Muscle of leg (tissue), 11 donors: ENCODE results near the gene CDCA3. TPM values are rescaled to one million over a fixed set of nuclear protein-coding genes. Genes with fewer than 3 reads are reported as not detected.

Experiments used
- DNase-seq: peaks from one replicate; pipeline ENCODE4 v3.0.0; 2013
- H3K27ac ChIP-seq: one replicate; pipeline ENCODE4 v1.5.1; 2013; ENCODE audit warnings: mild to moderate bottlenecking, low read length, control low read depth
- H3K27me3 ChIP-seq: one replicate; pipeline ENCODE4 v1.6.1; 2013; ENCODE audit warnings: low read length; ENCODE audit not compliant: control insufficient read depth, insufficient read depth
- H3K36me3 ChIP-seq: one replicate; pipeline ENCODE4 v1.6.1; 2013; ENCODE audit warnings: low read length; ENCODE audit not compliant: control insufficient read depth, insufficient read depth
- H3K4me1 ChIP-seq: one replicate; pipeline ENCODE4 v1.6.1; 2013; ENCODE audit warnings: low read length; ENCODE audit not compliant: control insufficient read depth, insufficient read depth
- H3K4me3 ChIP-seq: one replicate; pipeline ENCODE4 v1.5.1; 2013; ENCODE audit warnings: low read length, control low read depth
- H3K9me3 ChIP-seq: replicated peaks from 2 replicates; pipeline ENCODE4 v1.6.1; 2013; ENCODE audit warnings: low read depth, low read length; ENCODE audit not compliant: control insufficient read depth
- WGBS: methylation state at CpG from one replicate; pipeline ENCODE4 v1.1.5; 2013; ENCODE audit warnings: missing lambda C conversion rate; ENCODE audit not compliant: insufficient coverage; 5-methylcytosine and 5-hydroxymethylcytosine counted together
- polyA plus RNA-seq, 8 donors: library from polyadenylated mRNA; unstranded; fragments of 120-200 nt; gene quantifications; one replicate each; pipeline versions ENCODE4 v1.2.1 to v1.2.3, GENCODE V29; 2013; ENCODE audit warnings: inconsistent platforms in 1 of 8, low replicate concordance in 1 of 8; ENCODE audit not compliant: insufficient read length in 8 of 8, insufficient read depth in 1 of 8
- total RNA-seq: library from RNA; stranded (reverse); fragments of 120-200 nt; gene quantifications from one replicate; pipeline ENCODE4 v1.2.4, GENCODE V29; 2013

Gene CDCA3
- total and polyA plus RNA-seq, 9 donors, result 14.0 to 27.6 (median 20.1) TPM

- Histone ChIP-seq H3K27ac (no peak overlapping the region), H3K9me3 (no peaks in the 10 kb centered on the region), H3K4me1 (no peaks in the 10 kb centered on the region), H3K27me3 (peaks cover 2% of the 10 kb centered on the region), H3K4me3 (no peak overlapping the region), H3K36me3 (no peaks in the 10 kb centered on the region)
- WGBS, result 75% methylated on average over 10 of the region's 10 CpGs
- DNase-seq, result no peak
These were observed 42.0 kb downstream of the CDCA3 start for GRCh38 chr12:6809056-6809455.

GRCh38 chr12:6807170-6807569, 43.9 kb downstream of the CDCA3 start:
- Histone ChIP-seq H3K27ac (no peak overlapping the region), H3K27me3 (peaks cover 2% of the 10 kb centered on the region), H3K9me3 (no peaks in the 10 kb centered on the region), H3K4me1 (no peaks in the 10 kb centered on the region), H3K4me3 (no peak overlapping the region), H3K36me3 (no peaks in the 10 kb centered on the region)
- WGBS, result no CpG with 5 or more reads among the region's 1 CpG
- DNase-seq, result no peak

GRCh38 chr12:6799147-6799546, 51.9 kb downstream of the CDCA3 start:
- WGBS, result 83% methylated on average over 2 of the region's 5 CpGs
- Histone ChIP-seq H3K9me3 (no peaks in the 10 kb centered on the region), H3K27me3 (peaks cover 3% of the 10 kb centered on the region), H3K36me3 (no peaks in the 10 kb centered on the region), H3K4me1 (no peaks in the 10 kb centered on the region), H3K4me3 (no peak overlapping the region), H3K27ac (no peak overlapping the region)
- DNase-seq, result no peak

Other genes with a start within 250 kb of the CDCA3 start
- gene CHD4, start 243.9 kb downstream of the CDCA3 start, total RNA-seq, result 142 TPM
- gene CHD4, start 243.9 kb downstream of the CDCA3 start, polyA plus RNA-seq, result 100 to 1,000 TPM; 138 to 193 (median 174) TPM
- gene LPAR5, start 215.3 kb downstream of the CDCA3 start, total RNA-seq, result 0.58 TPM
- gene LPAR5, start 215.3 kb downstream of the CDCA3 start, polyA plus RNA-seq, result 1 to 10 TPM; 1.0 to 2.9 (median 1.6) TPM
- gene ACRBP, start 203.9 kb downstream of the CDCA3 start, total RNA-seq, result 1.4 TPM
- 1 to 10 TPM; 1.7 to 4.3 (median 2.3) TPM for gene ACRBP, start 203.9 kb downstream of the CDCA3 start, polyA plus RNA-seq
- gene ING4, start 188.2 kb downstream of the CDCA3 start, total RNA-seq, result 59.5 TPM
- gene ING4, start 188.2 kb downstream of the CDCA3 start, polyA plus RNA-seq, result 10 to 100 TPM; 45.9 to 59.9 (median 54.3) TPM
- 18.2 TPM for gene ZNF384, start 161.9 kb downstream of the CDCA3 start, total RNA-seq
- gene ZNF384, start 161.9 kb downstream of the CDCA3 start, polyA plus RNA-seq, result 10 to 100 TPM; 36.9 to 57.9 (median 49.7) TPM
- 0.49 TPM for gene PIANP, start 150.5 kb downstream of the CDCA3 start, total RNA-seq
- 1 to 10 TPM; 2.4 to 8.4 (median 5.6) TPM for gene PIANP, start 150.5 kb downstream of the CDCA3 start, polyA plus RNA-seq
- 53.6 TPM for gene COPS7A, start 127.2 kb downstream of the CDCA3 start, total RNA-seq
- 10 to 100 TPM; 59.0 to 68.7 (median 64.7) TPM for gene COPS7A, start 127.2 kb downstream of the CDCA3 start, polyA plus RNA-seq
- 88.2 TPM for gene MLF2, start 98.1 kb downstream of the CDCA3 start, total RNA-seq
- 100 to 1,000 TPM; 122 to 161 (median 148) TPM for gene MLF2, start 98.1 kb downstream of the CDCA3 start, polyA plus RNA-seq
- 87.5 TPM for gene PTMS, start 84.9 kb downstream of the CDCA3 start, total RNA-seq
- gene PTMS, start 84.9 kb downstream of the CDCA3 start, polyA plus RNA-seq, result 100 to 1,000 TPM; 362 to 529 (median 482) TPM
- gene LAG3, start 78.8 kb downstream of the CDCA3 start, total RNA-seq, result 0.18 TPM
- gene LAG3, start 78.8 kb downstream of the CDCA3 start, polyA plus RNA-seq, result 1 to 10 TPM in 3 of 8 donors, under 1 TPM in 5; 0.42 to 1.2 (median 0.67) TPM
- 3.1 TPM for gene CD4, start 61.8 kb downstream of the CDCA3 start, total RNA-seq
- 1 to 10 TPM; 5.0 to 9.7 (median 7.0) TPM for gene CD4, start 61.8 kb downstream of the CDCA3 start, polyA plus RNA-seq
- gene GPR162, start 29.5 kb downstream of the CDCA3 start, total RNA-seq, result 11.3 TPM
- 10 to 100 TPM; 16.3 to 27.3 (median 20.6) TPM for gene GPR162, start 29.5 kb downstream of the CDCA3 start, polyA plus RNA-seq
- gene P3H3, start 22.9 kb downstream of the CDCA3 start, total RNA-seq, result 23.1 TPM
- gene P3H3, start 22.9 kb downstream of the CDCA3 start, polyA plus RNA-seq, result 10 to 100 TPM; 33.6 to 70.5 (median 46.5) TPM
- 4.7 TPM for gene GNB3, start 10.4 kb downstream of the CDCA3 start, total RNA-seq
- gene GNB3, start 10.4 kb downstream of the CDCA3 start, polyA plus RNA-seq, result 10 to 100 TPM; 12.9 to 41.7 (median 22.8) TPM
- 60.2 TPM for gene USP5, start 864 bp upstream of the CDCA3 start, total RNA-seq
- 10 to 100 TPM; 56.2 to 73.9 (median 65.9) TPM for gene USP5, start 864 bp upstream of the CDCA3 start, polyA plus RNA-seq
- gene TPI1, start 16.2 kb upstream of the CDCA3 start, total RNA-seq, result 1,287 TPM
- 1,000 to 10,000 TPM in 1 of 8 donors, 100 to 1,000 TPM in 7; 707 to 1,049 (median 940) TPM for gene TPI1, start 16.2 kb upstream of the CDCA3 start, polyA plus RNA-seq
- 3.2 TPM for gene SPSB2, start 22.0 kb upstream of the CDCA3 start, total RNA-seq
- gene SPSB2, start 22.0 kb upstream of the CDCA3 start, polyA plus RNA-seq, result 1 to 10 TPM; 3.9 to 8.4 (median 6.8) TPM
- 5.7 TPM for gene LRRC23, start 53.5 kb upstream of the CDCA3 start, total RNA-seq
- 10 to 100 TPM in 5 of 8 donors, 1 to 10 TPM in 3; 6.8 to 13.7 (median 11.0) TPM for gene LRRC23, start 53.5 kb upstream of the CDCA3 start, polyA plus RNA-seq
- gene ENO2, start 63.3 kb upstream of the CDCA3 start, total RNA-seq, result 4.3 TPM
- gene ENO2, start 63.3 kb upstream of the CDCA3 start, polyA plus RNA-seq, result 10 to 100 TPM in 1 of 8 donors, 1 to 10 TPM in 7; 6.4 to 10.2 (median 7.5) TPM
- gene ATN1, start 76.7 kb upstream of the CDCA3 start, total RNA-seq, result 11.1 TPM
- gene ATN1, start 76.7 kb upstream of the CDCA3 start, polyA plus RNA-seq, result 100 to 1,000 TPM in 1 of 8 donors, 10 to 100 TPM in 7; 65.4 to 101 (median 90.2) TPM
- gene RNU7-1, start 92.5 kb upstream of the CDCA3 start, total RNA-seq, result not detected
- gene RNU7-1, start 92.5 kb upstream of the CDCA3 start, polyA plus RNA-seq, result not detected
- gene C12orf57, start 92.7 kb upstream of the CDCA3 start, total RNA-seq, result 350 TPM
- gene C12orf57, start 92.7 kb upstream of the CDCA3 start, polyA plus RNA-seq, result 100 to 1,000 TPM; 135 to 200 (median 182) TPM
- gene PTPN6, start 100.1 kb upstream of the CDCA3 start, total RNA-seq, result 5.8 TPM
- gene PTPN6, start 100.1 kb upstream of the CDCA3 start, polyA plus RNA-seq, result 1 to 10 TPM; 4.0 to 8.1 (median 6.0) TPM
- 301 TPM for gene PHB2, start 119.4 kb upstream of the CDCA3 start, total RNA-seq
- 100 to 1,000 TPM; 285 to 322 (median 310) TPM for gene PHB2, start 119.4 kb upstream of the CDCA3 start, polyA plus RNA-seq
- gene EMG1, start 119.6 kb upstream of the CDCA3 start, total RNA-seq, result 38.0 TPM
- 10 to 100 TPM; 27.6 to 32.9 (median 30.6) TPM for gene EMG1, start 119.6 kb upstream of the CDCA3 start, polyA plus RNA-seq
- gene LPCAT3, start 167.2 kb upstream of the CDCA3 start, total RNA-seq, result 7.8 TPM
- 10 to 100 TPM; 15.9 to 23.2 (median 19.1) TPM for gene LPCAT3, start 167.2 kb upstream of the CDCA3 start, polyA plus RNA-seq
- gene C1S, start 209.4 kb upstream of the CDCA3 start, total RNA-seq, result 91.1 TPM
- 10 to 100 TPM; 56.2 to 94.2 (median 77.6) TPM for gene C1S, start 209.4 kb upstream of the CDCA3 start, polyA plus RNA-seq
- 87.7 TPM for gene C1R, start 241.2 kb upstream of the CDCA3 start, total RNA-seq
- gene C1R, start 241.2 kb upstream of the CDCA3 start, polyA plus RNA-seq, result 100 to 1,000 TPM in 1 of 8 donors, 10 to 100 TPM in 7; 75.0 to 105 (median 96.2) TPM